22Rv1 (cell line): ENCODE results near the gene MMADHC.

Experiments used
- ZFX ChIP-seq: fragments of 450-650 bp; IDR thresholded peaks from 2 replicates; pipeline ENCODE4 v1.6.1; 2017; ENCODE audit warnings: antibody characterized with exemption, borderline replicate concordance
- TF ChIP-seq, protein P1 (sequence below): fragments of 450-650 bp; IDR thresholded peaks from 2 replicates; pipeline ENCODE4 v1.5.1; 2017; ENCODE audit warnings: mild to moderate bottlenecking

DNA sequence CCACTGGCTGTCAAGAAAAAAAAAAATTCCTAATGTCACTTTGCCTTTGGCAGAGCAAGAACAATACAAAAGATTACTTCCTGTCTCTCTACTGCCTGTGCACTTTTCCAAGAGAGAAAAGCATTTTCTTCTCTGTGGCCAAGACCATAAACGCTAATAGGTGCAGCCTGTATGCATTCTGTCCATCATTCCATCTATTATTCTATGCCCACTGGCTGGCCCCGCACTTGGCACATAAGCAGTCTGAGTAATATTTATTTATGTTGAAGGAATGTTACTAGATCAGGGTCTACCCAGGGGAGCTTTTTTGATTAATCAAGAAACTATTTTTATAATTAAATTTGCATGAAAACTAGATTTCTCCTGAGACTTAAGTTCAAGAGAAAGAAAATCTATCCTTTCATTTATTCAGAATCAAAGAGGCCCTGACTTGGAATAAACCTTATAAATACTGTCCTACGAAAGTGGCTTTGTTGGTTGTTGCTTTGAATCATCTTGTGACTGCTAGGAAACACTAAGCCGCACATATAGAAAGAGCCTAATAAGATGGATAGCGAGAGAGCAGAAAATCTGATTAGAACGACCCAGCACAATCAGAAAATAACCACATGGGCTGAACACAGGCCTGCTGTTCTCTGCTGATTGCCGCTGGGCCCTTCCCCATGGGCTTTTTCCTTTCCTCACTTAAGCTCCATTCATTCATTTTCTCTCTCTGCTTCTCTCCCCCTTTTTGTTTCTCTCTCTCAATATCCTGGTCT, 59.4 kb downstream of the MMADHC start:
- TF ChIP-seq, protein P1, sequence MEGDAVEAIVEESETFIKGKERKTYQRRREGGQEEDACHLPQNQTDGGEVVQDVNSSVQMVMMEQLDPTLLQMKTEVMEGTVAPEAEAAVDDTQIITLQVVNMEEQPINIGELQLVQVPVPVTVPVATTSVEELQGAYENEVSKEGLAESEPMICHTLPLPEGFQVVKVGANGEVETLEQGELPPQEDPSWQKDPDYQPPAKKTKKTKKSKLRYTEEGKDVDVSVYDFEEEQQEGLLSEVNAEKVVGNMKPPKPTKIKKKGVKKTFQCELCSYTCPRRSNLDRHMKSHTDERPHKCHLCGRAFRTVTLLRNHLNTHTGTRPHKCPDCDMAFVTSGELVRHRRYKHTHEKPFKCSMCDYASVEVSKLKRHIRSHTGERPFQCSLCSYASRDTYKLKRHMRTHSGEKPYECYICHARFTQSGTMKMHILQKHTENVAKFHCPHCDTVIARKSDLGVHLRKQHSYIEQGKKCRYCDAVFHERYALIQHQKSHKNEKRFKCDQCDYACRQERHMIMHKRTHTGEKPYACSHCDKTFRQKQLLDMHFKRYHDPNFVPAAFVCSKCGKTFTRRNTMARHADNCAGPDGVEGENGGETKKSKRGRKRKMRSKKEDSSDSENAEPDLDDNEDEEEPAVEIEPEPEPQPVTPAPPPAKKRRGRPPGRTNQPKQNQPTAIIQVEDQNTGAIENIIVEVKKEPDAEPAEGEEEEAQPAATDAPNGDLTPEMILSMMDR: no peak
- TF ChIP-seq ZFX: no peak
